Measurements from ENCODE around the gene GOT1.

DNA sequence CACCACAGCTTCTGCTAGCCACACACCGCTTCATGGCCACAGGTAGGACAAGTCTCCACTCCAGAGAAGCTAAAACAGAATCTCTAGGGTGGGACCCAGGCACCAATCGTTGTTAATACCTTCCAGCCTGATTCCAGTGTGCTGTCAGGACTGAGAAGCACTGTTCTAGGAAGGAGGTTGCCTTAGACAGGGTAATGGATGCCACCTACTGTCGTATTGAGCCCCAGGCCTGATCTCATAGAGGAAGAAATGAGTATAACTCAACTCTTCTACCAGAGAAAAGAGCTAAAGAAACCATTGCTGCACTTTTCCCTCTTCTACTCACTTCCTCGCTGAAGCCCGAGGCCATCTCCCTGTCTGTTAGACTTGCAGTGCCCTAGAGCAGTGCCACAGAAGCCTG is 69.5 kb downstream of the GOT1 start:
- TF ChIP-seq, protein P1, sequence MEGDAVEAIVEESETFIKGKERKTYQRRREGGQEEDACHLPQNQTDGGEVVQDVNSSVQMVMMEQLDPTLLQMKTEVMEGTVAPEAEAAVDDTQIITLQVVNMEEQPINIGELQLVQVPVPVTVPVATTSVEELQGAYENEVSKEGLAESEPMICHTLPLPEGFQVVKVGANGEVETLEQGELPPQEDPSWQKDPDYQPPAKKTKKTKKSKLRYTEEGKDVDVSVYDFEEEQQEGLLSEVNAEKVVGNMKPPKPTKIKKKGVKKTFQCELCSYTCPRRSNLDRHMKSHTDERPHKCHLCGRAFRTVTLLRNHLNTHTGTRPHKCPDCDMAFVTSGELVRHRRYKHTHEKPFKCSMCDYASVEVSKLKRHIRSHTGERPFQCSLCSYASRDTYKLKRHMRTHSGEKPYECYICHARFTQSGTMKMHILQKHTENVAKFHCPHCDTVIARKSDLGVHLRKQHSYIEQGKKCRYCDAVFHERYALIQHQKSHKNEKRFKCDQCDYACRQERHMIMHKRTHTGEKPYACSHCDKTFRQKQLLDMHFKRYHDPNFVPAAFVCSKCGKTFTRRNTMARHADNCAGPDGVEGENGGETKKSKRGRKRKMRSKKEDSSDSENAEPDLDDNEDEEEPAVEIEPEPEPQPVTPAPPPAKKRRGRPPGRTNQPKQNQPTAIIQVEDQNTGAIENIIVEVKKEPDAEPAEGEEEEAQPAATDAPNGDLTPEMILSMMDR (IDR thresholded peaks at IDR 0.05), result no peak
- no peak for TF ChIP-seq POLR2A (IDR thresholded peaks at IDR 0.05)

All from esophagus squamous epithelium (tissue), 4 donors.